Left ventricle myocardium inferior (tissue), 1 donor: ENCODE measurements around the gene PCCA. TPM values are rescaled to one million over a fixed set of nuclear protein-coding genes. Genes with fewer than 3 reads are reported as not detected.

Experiments
- DNase-seq: peaks from one replicate; pipeline ENCODE4 v3.0.0-alpha.2; 2020
- H3K27ac ChIP-seq: fragments of 200-600 bp; replicated peaks from 2 replicates; pipeline ENCODE4 v1.8.0; 2021
- H3K27me3 ChIP-seq: fragments of 200-600 bp; 2 replicates; pipeline ENCODE4 v1.8.0; 2021; ENCODE audit warnings: low read depth
- H3K36me3 ChIP-seq: fragments of 200-600 bp; 2 replicates; pipeline ENCODE4 v1.8.0; 2021
- H3K4me1 ChIP-seq: fragments of 200-600 bp; 2 replicates; pipeline ENCODE4 v1.8.0; 2021
- H3K4me3 ChIP-seq: fragments of 200-600 bp; 2 replicates; pipeline ENCODE4 v1.8.0; 2021; ENCODE audit warnings: mild to moderate bottlenecking, moderate library complexity
- H3K9me3 ChIP-seq: fragments of 200-600 bp; replicated peaks from 2 replicates; pipeline ENCODE4 v1.8.0; 2021
- intact Hi-C: fragments of 100-400 bp; cut with micrococcal nuclease; formaldehyde crosslinking; loops from one replicate; pipeline ENCODE4 v1.11.0; 2022
- total RNA-seq: library from RNA; stranded (reverse); fragmentation: NEBNext Ultra II Directional; extraction: Animal tissue kit (Norgen Biotek cat#: 25700); gene quantifications from one replicate; pipeline ENCODE4 v1.2.1, GENCODE V29; 2021
- TF ChIP-seq, protein P1 (sequence below): fragments of 200-600 bp; IDR thresholded peaks from 2 replicates; pipeline ENCODE4 v1.8.0; 2021; ENCODE audit warnings: antibody characterized with exemption, mild to moderate bottlenecking, borderline replicate concordance
- donor health status: DM: no; HTN: yes; CAD: no; lungs with severe emphysema.

Gene PCCA
- total RNA-seq, 1 donor from 2014 or later = 65.4 TPM

DNA sequence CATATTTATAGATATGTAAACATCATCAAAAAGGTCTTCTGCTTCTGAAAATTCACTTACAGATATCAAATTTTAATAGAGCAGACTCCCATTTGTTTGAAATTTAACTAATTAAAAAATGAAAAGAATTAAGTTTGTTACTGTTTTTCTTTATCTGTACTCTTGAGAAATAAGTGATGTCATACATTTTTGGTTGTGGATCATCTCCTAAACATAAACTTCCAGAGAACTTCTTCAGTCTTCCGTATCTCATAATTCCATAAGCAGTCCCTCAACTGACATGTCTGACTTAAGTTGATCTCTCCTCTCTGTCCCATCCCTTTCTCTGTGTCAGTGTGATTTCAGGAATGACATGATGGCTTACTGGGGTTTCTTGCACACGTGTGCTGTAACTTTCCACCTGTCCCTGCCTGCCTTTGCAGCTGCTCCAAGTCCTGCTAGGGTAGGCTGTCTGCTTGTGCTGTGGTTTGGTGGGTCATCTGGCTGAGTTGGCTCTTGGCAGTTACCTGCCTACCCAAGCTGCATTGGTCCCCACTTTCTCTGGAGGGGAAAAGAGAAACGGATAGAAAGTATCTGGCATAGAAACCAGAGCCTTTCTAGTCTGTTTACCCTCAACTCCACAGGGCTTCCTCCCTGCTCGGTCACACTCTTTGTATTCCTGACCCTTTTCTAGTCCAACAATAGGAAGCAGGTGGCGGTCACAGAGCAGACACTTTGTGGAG, 372.6 kb downstream of the PCCA start:
- no peak for DNase-seq
- Histone ChIP-seq H3K36me3 (peaks cover 12% of the 10 kb centered on the region), H3K27ac (no peak overlapping the region), H3K9me3 (peaks cover 6% of the 10 kb centered on the region), H3K4me3 (no peak overlapping the region), H3K27me3 (no peaks in the 10 kb centered on the region), H3K4me1 (peaks cover 6% of the 10 kb centered on the region)
- intact Hi-C loops = no loop called here
- TF ChIP-seq, protein P1, sequence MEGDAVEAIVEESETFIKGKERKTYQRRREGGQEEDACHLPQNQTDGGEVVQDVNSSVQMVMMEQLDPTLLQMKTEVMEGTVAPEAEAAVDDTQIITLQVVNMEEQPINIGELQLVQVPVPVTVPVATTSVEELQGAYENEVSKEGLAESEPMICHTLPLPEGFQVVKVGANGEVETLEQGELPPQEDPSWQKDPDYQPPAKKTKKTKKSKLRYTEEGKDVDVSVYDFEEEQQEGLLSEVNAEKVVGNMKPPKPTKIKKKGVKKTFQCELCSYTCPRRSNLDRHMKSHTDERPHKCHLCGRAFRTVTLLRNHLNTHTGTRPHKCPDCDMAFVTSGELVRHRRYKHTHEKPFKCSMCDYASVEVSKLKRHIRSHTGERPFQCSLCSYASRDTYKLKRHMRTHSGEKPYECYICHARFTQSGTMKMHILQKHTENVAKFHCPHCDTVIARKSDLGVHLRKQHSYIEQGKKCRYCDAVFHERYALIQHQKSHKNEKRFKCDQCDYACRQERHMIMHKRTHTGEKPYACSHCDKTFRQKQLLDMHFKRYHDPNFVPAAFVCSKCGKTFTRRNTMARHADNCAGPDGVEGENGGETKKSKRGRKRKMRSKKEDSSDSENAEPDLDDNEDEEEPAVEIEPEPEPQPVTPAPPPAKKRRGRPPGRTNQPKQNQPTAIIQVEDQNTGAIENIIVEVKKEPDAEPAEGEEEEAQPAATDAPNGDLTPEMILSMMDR = no peak

DNA sequence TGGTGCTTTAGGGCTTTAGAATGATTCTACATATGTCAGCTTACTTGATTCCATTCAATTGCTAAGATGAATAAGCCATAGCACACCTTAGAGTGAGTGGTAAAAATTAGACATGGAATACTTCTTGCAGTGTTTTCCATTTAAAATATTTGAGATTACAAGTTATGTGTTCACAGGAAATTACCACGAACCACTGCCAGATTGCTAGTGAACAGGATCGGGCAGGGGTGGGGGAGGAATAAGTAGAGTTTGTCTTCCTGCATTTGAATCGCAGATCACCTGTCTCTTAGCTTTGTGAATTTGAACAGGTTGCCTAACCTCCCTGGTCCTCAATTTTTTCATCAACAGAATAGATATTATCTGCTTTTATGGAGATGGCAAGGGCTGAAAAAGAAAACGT, 375.1 kb downstream of the PCCA start:
- no peak overlapping the region for H3K4me3 ChIP-seq
- no peaks in the 10 kb centered on the region for H3K27me3 ChIP-seq
- H3K9me3 ChIP-seq = peaks cover 6% of the 10 kb centered on the region
- intact Hi-C loops = no loop called here
- H3K27ac ChIP-seq = no peak overlapping the region
- TF ChIP-seq, protein P1 = no peak
- peaks cover 7% of the 10 kb centered on the region for H3K36me3 ChIP-seq
- no peak for DNase-seq
- H3K4me1 ChIP-seq = peaks cover 6% of the 10 kb centered on the region

DNA sequence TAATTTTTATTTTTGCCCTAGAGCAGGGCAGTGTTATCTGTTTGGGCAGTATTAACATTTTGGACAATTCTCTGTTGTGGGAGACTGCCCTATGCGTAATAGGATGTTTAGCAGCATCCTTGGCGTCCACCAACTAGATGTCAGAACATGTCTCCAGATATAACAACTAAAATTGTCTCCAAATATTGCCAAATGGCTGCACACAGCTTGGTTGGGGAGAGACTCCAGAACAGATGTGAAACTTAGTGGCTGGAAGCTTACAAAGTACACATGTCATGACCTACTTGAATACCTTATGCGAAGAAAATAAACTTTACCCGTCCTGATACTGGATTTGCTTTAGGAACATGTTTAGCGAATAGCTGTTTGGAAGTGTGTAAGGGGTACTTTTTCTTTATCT, 376.7 kb downstream of the PCCA start:
- Histone ChIP-seq H3K36me3 (no peaks in the 10 kb centered on the region), H3K9me3 (no peaks in the 10 kb centered on the region)
- intact Hi-C loops = no loop called here

DNA sequence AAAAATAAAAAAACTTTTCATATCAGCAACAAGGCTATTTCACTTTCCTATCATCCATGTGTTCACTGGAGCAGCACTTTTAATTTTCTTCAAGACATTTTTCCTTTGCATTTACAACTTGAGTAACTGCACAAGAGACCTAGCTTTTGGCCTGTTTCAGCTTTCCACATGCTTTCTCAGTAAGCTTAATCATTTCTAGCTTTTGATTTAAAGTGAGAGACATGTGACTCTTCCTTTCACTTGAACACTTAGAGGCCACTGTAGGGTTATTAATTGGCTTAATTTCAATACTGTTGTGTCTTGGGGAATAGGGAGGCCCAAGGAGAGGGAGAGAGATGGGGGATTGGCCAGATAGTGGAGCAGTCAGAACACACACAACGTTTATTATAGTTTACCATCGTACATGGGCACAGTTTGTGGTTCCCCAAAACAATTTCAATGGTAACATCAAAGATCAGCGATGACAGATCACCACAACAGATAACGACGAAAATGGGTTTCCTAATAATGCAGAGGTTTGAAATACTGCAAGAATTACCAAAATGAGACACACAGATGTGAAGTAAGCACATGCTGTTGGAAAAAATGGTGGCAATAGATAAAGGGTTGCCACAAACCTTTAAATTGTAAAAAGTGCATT, 382.1 kb downstream of the PCCA start:
- Histone ChIP-seq H3K27me3 (no peaks in the 10 kb centered on the region), H3K4me1 (no peaks in the 10 kb centered on the region), H3K4me3 (no peak overlapping the region), H3K36me3 (no peaks in the 10 kb centered on the region), H3K9me3 (no peaks in the 10 kb centered on the region), H3K27ac (no peak overlapping the region)
- TF ChIP-seq, protein P1 = no peak
- intact Hi-C loops = no loop called here
- DNase-seq = no peak

More for the DNA sequence above, 376.7 kb downstream of the PCCA start:
- H3K4me1 ChIP-seq = peaks cover 6% of the 10 kb centered on the region
- no peak for DNase-seq
- TF ChIP-seq, protein P1 = no peak
- H3K27ac ChIP-seq = no peak overlapping the region
- no peaks in the 10 kb centered on the region for H3K27me3 ChIP-seq
- no peak overlapping the region for H3K4me3 ChIP-seq

DNA sequence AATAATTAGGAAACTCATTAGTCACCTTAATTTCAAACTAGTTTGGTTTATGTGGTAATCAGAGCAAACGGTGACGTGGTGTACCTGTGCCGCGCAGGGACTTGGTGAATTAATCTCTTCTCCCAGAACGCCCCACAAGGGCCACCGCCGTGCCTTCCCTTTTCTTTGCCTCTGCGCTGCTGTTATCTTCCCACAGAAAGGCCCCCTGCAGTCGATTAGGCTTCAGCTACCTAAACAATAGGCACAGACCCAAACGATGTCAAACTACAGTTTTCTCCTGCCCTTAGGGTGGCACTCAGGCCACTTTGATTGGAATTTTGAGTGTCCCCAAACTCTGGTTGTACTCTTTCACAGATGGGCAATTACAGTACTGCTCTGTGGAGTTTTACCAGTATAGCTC, 384.2 kb downstream of the PCCA start:
- TF ChIP-seq, protein P1 = no peak
- H3K4me1 ChIP-seq = no peaks in the 10 kb centered on the region
- H3K36me3 ChIP-seq = peaks cover under 1% of the 10 kb centered on the region
- no peak for DNase-seq
- no peak overlapping the region for H3K27ac ChIP-seq
- H3K27me3 ChIP-seq = no peaks in the 10 kb centered on the region
- no peaks in the 10 kb centered on the region for H3K9me3 ChIP-seq
- intact Hi-C loops = no loop called here
- H3K4me3 ChIP-seq = no peak overlapping the region
